ENCODE results near the gene FYN.
"Not testable (repeated sequence)": the region's sequence is repeated elsewhere in the genome, so short reads cannot be mapped to it uniquely, and the experiment has no call there.

The FYN gene

GRCh38 chr6:111796310-111796918 lies 76.8 kb downstream of the FYN start:
- intact Hi-C loops (cut with DNase I) = no loop called here
- no peak for DNase-seq

DNA sequence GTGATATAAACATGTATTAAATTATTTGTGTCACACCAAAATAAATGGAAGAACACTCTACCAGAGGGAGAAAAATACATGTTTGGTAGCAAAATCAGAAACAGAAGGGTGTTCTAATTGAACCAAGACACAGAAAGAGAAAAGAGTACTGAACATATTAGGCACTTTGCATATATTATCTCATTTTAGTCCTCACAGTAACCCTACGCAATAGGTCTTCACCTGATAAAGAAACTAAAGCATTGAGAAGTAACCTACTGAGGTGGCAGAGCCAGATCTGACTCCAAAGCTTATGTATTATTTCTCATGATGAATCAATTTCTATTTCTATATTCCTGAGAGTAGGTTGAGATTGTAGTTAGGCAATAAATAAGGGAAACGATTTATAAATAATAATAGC lies 77.7 kb downstream of the FYN start:
- intact Hi-C loops (cut with DNase I) = no loop called here
- no peak for DNase-seq

- no peak for DNase-seq
- intact Hi-C loops (cut with DNase I) = no loop called here
These were observed 78.4 kb downstream of the FYN start for GRCh38 chr6:111794727-111795452.

GRCh38 chr6:111794300-111794699 lies 79.0 kb downstream of the FYN start:
- DNase-seq = no peak
- intact Hi-C loops (cut with DNase I) = no loop called here

- intact Hi-C loops (cut with DNase I) = no loop called here
These were observed 79.5 kb downstream of the FYN start for GRCh38 chr6:111793711-111794111.

DNA sequence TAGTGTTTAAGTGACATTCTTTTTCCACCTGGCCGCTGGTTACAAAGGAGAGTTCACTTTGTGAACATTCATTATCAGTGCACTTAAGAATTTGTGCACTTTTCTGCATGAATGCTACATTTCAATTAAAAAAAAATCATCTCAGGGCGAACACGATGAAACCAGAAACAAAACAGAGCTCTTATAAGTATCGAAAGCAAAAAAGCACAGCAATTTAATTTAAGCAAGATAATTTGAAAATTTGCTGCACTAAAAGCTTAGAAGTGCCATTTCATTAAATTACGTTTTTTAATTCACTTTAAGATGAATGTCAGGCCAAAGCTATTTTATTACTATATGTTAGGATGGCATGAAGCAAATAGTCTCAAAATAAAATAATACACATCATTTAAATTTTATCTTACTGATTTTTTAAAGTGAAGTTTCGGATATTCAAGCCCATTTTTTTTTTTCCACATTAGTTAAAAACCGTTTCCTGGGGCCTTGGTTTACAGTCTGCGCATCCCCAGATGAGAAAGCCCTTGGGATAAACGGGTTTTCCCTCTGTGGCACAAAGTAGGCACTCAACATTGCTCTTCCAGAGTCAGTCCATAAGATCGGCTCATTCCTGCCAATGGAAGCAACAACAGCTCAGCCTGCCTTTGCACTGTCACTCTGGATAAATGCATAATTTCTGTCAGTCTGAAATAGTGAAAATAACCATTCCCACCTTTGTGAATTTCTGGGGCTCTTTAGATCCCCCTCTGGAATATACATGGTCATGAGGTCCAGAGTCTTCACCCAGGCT lies 80.1 kb downstream of the FYN start:
- DNase-seq = no peak
- intact Hi-C loops (cut with DNase I) = no loop called here

More at GRCh38 chr6:111793711-111794111, 79.5 kb downstream of the FYN start:
- peak in 1 of 10 donors; percentile 77 for DNase-seq

DNA sequence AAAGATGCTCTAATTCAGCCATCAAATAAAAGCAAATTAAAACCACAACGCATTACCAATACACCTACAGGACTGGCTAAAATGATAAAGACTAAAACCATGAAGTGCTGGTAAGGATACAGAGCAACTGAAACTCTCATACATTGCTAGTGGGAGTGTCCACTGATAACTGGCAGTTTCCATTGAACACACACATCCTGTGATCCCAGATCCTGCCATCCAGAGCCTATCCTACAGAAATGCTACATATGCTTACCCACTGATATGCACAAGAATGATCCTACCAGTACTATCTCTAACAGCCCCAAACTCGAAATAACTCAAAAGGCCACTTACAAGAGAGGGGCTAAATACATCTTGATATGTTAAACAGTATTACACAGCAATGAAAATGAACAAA lies 81.0 kb downstream of the FYN start:
- intact Hi-C loops (cut with DNase I) = no loop called here

DNA sequence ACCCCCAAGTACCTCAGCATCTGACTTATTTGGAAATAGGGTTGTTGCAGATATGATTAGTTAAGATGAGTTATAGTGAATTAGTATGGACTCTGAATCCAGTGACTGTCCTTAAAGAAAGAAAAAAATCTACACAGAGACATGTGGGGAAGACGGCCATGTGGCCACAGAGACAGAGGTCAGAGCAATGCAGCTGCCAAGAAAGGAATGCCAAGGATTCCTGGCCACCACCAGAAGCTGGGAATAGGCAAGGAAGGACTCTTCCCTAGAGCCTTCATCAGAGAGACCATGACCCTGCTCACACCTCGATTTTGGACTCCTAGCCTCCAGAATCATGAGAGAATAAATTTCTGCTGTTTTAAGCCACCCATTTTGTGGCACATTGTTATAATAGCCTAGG lies 81.8 kb downstream of the FYN start:
- no peak for DNase-seq
- intact Hi-C loops (cut with DNase I) = no loop called here

More for the DNA sequence above, 81.0 kb downstream of the FYN start:
- DNase-seq = no peak

DNA sequence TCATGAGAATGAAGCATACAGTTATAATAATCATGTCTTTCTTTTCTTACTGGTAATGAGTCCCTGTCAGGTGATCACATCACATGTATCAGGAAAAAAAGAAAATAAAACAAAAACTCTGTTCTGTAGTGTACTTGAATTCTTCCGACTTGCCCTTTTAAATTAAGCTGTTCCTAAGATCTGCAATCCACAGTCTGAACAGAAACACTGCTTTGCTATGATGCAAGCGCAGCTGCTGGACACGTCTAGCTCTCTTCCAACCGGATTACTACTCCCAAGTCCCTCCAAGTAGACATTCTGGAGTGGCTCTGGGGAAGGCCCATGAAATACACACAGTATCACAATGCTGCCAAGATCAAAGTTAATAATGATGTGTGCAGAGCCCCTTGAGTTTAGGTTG lies 83.7 kb downstream of the FYN start:
- no peak for DNase-seq
- intact Hi-C loops (cut with DNase I) = no loop called here

DNA sequence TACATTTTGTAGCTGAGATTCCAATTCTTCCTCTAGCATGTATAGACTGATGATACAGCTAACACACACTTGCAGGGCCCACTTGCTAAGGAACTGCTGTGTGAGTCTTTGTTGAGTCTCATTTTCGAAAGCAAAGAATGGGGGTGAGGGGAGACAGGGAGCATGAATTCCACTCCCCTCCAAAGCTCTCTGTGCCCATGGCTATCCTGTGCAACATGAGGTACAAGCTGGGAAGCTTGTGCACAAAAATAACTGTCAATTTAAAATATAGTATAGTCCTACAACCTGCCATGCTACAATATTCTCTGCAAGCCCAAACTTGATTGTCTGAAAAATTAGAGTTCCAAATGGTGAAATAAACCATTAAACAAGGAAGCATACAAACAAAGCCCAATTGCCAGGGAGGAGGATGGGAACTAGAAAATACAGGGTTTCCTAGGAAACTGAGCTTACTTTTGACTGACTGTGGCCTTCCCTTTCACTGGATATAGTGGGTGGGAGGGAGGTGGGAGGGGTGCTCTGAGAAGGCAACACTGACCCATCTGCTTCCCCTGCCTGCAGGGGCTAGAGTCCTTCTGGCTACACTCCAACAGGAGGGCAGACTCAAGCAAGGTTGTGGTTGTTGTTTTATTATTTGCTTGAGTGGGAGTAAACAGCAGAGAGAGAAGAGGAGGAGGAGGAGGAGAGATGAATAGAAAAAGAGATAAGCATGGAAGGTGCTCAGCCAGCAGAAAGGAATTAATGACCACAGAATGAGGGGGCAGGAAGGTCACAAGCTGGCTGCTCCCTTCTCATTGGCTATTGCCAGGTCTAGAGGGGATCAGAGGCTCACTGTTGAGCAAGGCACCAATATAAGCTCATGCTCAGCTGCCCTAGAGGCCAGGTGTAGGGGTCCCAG lies 84.6 kb downstream of the FYN start:
- intact Hi-C loops (cut with DNase I) = no loop called here
- no peak for DNase-seq

DNA sequence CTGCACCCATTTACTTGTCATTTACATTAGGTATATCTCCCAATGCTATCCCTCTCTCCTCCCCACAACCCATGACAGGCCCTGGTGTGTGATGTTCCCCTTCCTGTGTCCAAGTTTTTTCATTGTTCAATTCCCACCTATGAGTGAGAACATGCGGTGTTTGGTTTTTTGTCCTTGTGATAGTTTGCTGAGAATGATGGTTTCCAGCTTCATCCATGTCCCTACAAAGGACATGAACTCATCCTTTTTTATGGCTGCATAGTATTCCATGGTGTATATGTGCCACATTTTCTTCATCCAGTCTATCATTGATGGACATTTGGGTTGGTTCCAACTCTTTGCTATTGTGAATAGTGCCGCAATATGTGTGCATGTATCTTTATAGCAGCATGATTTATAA lies 87.1 kb downstream of the FYN start:
- not testable (repeated sequence) for DNase-seq

GRCh38 chr6:111784433-111784832 lies 88.8 kb downstream of the FYN start:
- intact Hi-C loops (cut with DNase I) = no loop called here
- no peak for DNase-seq

More for the DNA sequence above, 87.1 kb downstream of the FYN start:
- intact Hi-C loops (cut with DNase I) = not testable (repeated sequence)

DNA sequence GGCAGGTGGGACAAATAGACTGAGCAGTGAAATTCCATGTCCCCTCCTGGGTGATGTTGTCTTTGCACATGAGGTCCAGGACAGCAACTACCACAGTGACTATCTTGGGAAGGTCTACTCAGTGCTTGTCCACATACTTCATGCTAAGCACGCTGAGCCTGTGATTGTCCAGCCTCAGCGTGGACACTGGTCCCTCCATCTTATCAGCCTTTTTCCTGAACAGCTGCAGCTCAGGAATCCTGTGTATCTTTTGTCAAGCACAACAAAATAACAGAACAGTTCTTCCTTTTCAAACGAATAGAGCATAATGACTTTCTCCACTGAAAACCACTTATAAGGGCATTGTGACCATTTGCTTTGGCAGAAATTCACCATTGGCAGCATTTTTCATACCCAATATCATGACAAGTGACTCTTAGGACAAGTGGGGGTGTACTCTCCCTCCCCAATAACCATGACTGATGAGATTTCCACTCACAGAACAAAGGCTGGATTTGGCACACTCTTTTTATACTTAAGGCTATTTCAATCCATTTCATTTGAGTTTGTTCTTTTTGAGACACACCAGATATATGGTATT lies 90.3 kb downstream of the FYN start:
- intact Hi-C loops (cut with DNase I) = no loop called here
- no peak for DNase-seq

DNA sequence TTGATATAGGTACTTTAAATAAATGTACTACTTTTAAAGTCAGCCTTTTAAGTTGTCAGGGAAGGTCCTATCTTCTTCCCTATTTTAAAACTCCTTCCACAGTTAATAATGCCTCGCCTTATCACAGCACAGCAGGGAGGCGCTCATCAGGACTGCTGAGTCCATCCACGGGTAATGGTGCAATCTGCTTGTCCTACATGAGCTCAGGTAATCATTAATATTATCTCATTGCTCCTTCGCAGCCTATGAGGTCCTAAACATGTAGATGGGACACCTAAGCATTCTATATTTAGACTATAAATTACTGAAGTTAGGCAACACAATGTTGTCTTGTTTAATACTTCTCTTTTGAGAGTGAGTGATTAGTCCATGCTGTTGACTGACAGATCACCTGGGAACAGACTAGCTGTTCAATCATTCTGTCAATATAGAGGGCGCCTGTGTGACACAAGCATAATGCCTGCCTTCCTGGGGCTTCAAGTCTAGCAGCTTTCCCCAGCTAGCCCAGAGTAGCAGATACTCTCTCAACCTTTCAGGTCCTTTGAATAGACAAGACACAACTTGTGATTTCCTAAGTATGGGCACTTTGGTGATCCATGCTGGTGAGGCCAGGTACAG lies 91.0 kb downstream of the FYN start:
- no peak for DNase-seq
- intact Hi-C loops (cut with DNase I) = no loop called here

DNA sequence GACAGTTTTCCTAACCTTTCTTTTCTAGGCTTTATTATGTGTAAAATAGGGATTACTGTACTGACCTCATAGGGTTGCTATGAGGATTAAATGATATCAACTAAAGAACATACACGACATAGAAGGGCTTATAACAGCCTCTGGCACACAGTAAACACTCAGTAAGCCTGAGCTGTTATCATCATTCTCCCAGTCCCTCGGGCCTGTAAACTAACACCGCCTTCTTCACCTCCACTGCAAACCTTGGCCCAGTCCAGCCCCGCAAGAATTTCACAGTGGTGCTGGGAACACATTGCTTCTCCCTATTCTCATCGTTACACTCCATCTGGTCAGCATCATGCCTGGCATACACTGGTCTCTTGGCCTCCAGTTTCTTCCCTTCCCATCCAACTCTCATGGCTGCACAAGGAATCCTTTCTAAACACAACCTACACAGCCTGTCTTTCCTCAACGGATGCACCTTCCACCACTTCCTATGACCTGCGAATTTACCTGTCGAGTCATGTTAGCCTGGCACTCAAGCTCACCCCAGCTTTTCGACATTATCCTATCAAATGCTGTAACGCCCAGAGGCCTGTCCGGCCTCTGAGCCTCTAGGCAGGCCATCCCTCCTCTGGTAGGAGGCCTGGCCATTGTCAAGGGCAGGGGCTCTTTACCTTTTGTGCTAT lies 92.1 kb downstream of the FYN start:
- intact Hi-C loops (cut with DNase I) = no loop called here
- DNase-seq = no peak

- intact Hi-C loops (cut with DNase I) = no loop called here
- DNase-seq = no peak
These were observed 92.9 kb downstream of the FYN start for GRCh38 chr6:111780393-111780792.

- no peak for DNase-seq
- intact Hi-C loops (cut with DNase I) = no loop called here
These were observed 93.6 kb downstream of the FYN start for GRCh38 chr6:111779660-111780059.

DNA sequence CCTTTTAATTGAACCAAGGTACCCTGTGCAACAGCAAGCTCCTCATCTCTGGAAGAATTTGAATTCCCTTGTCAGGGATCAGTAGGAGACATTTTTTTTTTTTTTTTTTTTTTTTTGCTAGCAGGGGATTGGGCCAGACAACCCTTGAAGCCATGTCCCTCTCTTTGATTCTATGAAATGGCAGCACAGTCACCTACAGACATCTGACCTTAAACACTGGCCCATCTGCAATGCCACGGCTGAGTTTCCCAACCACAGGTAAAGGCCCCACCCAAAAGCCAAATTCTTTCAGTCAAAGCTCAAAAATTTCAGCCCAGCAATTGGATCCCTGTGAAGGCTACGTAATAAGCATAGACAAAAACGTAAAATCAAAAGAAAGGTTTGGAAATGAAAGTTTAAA lies 94.2 kb downstream of the FYN start:
- intact Hi-C loops (cut with DNase I) = no loop called here

GRCh38 chr6:111777357-111777756 lies 95.9 kb downstream of the FYN start:
- intact Hi-C loops (cut with DNase I) = no loop called here
- DNase-seq = no peak

More for the DNA sequence above, 94.2 kb downstream of the FYN start:
- DNase-seq = no peak

All from posterior cingulate gyrus (tissue), 11 donors.